Sigmoid colon (tissue), 4 donors: ENCODE results near the gene VPS4A.

ENCODE experiments used
- EP300 ChIP-seq, 4 donors: sonication (generic); formaldehyde crosslinking; IDR thresholded peaks; one replicate each; pipeline ENCODE4 v1.6.1; 2017; ENCODE audit warnings: antibody characterized with exemption in 4 of 4
- POLR2A ChIP-seq, 2 donors: fragments of 450-650 bp; IDR thresholded peaks; one replicate each; pipeline ENCODE4 v1.6.1; 2016; ENCODE audit warnings: antibody characterized with exemption in 2 of 2, mild to moderate bottlenecking in 2 of 2, moderate library complexity in 2 of 2
- TF ChIP-seq, protein P1 (sequence below), 4 experiments: fragments of 450-650 bp in 3 of 4; fragments of 200-600 bp in 1 of 4; IDR thresholded peaks; one replicate each; pipeline ENCODE4 v1.5.1; 2016 to 2019; ENCODE audit warnings: antibody characterized with exemption in 4 of 4, mild to moderate bottlenecking in 3 of 4, moderate library complexity in 2 of 4

- TF ChIP-seq POLR2A (IDR thresholded peaks at IDR 0.05), result no peak
- TF ChIP-seq, protein P1, sequence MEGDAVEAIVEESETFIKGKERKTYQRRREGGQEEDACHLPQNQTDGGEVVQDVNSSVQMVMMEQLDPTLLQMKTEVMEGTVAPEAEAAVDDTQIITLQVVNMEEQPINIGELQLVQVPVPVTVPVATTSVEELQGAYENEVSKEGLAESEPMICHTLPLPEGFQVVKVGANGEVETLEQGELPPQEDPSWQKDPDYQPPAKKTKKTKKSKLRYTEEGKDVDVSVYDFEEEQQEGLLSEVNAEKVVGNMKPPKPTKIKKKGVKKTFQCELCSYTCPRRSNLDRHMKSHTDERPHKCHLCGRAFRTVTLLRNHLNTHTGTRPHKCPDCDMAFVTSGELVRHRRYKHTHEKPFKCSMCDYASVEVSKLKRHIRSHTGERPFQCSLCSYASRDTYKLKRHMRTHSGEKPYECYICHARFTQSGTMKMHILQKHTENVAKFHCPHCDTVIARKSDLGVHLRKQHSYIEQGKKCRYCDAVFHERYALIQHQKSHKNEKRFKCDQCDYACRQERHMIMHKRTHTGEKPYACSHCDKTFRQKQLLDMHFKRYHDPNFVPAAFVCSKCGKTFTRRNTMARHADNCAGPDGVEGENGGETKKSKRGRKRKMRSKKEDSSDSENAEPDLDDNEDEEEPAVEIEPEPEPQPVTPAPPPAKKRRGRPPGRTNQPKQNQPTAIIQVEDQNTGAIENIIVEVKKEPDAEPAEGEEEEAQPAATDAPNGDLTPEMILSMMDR (IDR thresholded peaks at IDR 0.05), result no peak
- no peak for TF ChIP-seq EP300 (IDR thresholded peaks at IDR 0.05)
These were observed 61.9 kb downstream of the VPS4A start for GRCh38 chr16:69373019-69373418.
